HG03135 (cell line): ENCODE data around the gene DSCAML1.

Experiments
- ATAC-seq: cut with Tn5 transposase; IDR thresholded peaks from one replicate; pipeline ENCODE4 v1.9.1; 2021; ENCODE audit warnings: mild to moderate bottlenecking, moderate library complexity; ENCODE audit not compliant: unreplicated experiment

The DSCAML1 gene

GRCh38 chr11:117591316-117592039 lies 205.5 kb downstream of the DSCAML1 start:
- no peak for ATAC-seq

GRCh38 chr11:117589063-117589462 lies 208.0 kb downstream of the DSCAML1 start:
- no peak for ATAC-seq

GRCh38 chr11:117588166-117588810 lies 208.7 kb downstream of the DSCAML1 start:
- no peak for ATAC-seq

- no peak for ATAC-seq
Observed at GRCh38 chr11:117587416-117587815, 209.6 kb downstream of the DSCAML1 start.

DNA sequence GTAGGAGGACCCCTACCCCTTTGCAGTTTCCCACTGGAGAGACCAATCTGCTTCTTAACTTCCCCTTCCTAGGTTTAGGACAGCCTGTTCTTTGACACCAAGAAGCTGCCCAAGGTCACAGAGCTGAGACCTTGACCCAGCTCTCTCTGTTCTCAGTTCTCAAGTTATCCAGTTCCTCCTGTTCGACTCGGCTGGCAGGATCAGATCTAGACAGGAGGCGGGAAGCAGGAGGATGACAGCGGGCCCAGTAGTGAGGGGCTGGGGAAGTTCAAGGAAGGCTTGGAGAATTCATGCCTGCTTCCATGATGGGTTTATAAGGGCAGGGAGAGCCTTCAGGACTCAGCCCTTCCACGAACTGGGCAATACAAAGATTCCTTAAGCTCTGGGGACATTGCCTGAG lies 210.6 kb downstream of the DSCAML1 start:
- ATAC-seq = no peak

DNA sequence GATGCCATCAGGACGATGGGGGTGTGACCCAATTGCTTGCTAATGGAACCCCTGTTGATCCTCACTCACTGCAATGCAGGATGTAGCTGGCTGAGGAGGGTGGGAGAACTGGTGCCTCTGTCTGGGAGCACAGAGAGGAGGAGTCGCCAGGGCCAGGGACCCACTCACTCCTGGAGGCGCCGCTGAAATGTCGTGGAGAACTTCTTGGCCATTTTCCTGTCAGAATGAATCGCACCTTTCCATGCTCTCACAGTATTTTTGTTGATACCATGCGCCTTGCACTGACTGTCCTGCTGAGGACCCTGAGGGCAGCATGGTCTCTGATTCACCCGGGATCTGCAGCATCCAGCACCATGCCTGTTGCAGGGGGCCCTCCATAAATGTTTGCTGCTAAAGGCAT lies 211.4 kb downstream of the DSCAML1 start:
- no peak for ATAC-seq

GRCh38 chr11:117584056-117584830 lies 212.8 kb downstream of the DSCAML1 start:
- ATAC-seq = no peak

- no peak for ATAC-seq
Observed at GRCh38 chr11:117583063-117583801, 213.8 kb downstream of the DSCAML1 start.

DNA sequence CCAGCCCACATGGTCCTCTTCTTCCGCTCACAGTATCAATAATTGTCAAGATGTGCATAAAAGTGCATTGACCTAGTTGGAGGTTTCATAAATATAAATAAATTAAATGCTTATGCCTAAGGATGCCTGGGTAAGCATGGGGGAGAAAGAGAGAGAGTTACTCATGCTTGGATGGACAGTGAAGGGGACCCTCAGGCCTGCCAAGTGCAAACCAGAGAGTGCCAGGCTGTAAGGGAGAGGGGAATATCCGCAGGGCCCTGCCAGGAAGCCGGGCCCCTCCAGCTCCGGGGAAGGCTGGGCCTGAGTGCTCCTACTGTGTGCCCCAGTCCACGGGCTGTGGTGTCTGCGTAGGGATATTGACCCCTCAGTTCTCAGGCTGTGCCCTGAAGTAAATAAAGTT lies 214.6 kb downstream of the DSCAML1 start:
- ATAC-seq = no peak

- no peak for ATAC-seq
Observed at GRCh38 chr11:117580866-117581265, 216.2 kb downstream of the DSCAML1 start.

GRCh38 chr11:117579161-117579560 lies 217.9 kb downstream of the DSCAML1 start:
- no peak for ATAC-seq

GRCh38 chr11:117575856-117576255 lies 221.2 kb downstream of the DSCAML1 start:
- ATAC-seq = no peak

DNA sequence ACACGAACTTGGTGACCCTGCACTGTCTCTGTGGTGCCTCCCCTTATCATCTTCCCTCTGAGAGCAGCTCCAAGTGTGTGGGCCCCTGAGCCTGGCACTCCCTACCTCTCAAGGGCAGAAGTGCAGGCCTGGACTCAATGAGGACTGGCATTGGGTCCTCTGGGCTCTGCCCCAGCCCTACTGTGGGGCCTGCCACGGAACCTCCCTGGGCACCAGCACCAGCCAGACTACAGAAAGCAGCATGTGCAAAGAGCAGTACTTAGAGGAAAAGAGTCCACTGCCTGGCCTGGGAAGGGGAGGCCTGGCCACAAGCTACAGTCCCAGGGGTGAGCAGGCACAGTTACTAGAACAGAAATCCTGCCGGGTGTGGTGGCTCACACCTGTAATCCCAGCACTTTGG lies 222.5 kb downstream of the DSCAML1 start:
- ATAC-seq = no peak

- ATAC-seq = no peak
Observed at GRCh38 chr11:117573326-117573725, 223.7 kb downstream of the DSCAML1 start.

DNA sequence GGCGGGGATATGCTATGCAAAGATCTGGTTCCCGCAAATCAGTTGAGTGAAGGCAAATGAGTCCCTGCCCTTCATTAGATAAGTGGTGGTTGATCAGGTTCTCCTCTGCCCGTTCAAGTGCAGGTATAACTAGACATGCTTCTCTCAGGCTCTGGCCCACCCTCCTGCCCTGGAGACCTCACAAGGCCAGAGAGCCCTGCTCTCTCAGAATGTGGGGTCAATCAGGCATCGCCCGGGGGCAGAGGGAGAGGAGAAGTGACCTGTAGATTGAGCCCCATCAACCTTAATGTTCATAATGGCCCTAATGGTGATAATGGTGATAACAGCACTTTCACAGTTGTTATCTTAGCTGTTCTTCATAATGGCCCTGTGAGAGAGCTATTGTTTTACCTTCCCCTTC lies 224.3 kb downstream of the DSCAML1 start:
- no peak for ATAC-seq

DNA sequence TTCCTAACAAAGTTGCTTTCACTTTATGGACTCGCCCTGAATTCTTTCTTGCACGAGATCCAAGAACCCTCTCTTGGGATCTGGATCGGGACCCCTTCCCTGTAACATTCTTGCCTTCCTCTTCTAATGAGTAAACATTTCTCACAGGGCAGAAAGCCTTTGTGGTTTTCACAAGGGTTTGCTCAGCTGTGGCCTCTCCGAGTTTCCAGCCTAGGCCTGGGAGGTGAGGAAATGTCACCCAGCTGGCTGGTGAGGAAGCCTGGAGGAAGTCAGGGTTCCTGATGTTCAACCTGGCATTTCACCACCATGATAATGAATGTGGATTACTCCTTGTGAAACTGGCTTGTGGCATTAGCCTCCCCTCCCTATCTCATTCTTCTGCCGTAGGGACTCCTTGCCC lies 224.9 kb downstream of the DSCAML1 start:
- ATAC-seq = no peak

DNA sequence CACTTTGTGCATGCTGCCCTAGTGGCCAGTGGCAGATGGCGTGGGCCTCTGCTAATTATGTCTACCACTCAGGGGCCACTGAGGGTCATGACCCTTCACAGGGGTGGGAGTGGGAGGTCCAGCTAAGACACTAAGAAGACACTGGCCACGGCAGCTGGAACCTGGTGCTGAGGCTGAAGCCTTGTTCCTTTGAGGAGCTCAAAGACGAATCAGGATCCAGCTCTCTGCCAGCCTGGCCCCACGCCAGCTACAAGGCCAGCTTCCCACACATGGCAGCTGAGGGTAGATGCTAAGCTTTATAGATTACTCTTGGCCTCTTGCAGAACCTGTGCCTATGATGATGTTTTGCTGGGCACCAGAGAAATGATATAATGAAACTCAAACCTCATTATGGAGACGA lies 226.3 kb downstream of the DSCAML1 start:
- ATAC-seq = no peak

- ATAC-seq = no peak
Observed at GRCh38 chr11:117569911-117570310, 227.1 kb downstream of the DSCAML1 start.

- no peak for ATAC-seq
Observed at GRCh38 chr11:117565709-117566108, 231.3 kb downstream of the DSCAML1 start.

- ATAC-seq = no peak
Observed at GRCh38 chr11:117564321-117564720, 232.7 kb downstream of the DSCAML1 start.

DNA sequence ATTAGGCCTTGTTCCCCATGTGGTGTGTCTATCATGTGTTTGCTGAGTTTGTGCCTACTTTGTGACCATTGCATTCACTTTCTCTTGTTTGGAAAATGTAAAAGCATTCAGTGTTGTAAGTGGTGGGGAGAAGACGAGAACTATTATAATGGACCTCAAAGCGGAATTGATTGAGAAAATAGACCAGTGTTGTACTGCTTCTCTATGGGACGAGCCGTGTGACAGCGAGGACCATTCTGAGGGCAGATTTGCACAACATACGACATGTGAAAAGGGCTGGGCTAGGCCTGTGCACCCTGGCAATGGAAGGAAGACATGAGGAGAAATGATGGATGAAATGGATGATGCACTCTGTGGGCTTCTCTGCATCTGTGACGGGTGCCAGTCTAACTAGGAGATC lies 233.5 kb downstream of the DSCAML1 start:
- ATAC-seq = no peak
